ENCODE data around the gene CAPN6.

DNA sequence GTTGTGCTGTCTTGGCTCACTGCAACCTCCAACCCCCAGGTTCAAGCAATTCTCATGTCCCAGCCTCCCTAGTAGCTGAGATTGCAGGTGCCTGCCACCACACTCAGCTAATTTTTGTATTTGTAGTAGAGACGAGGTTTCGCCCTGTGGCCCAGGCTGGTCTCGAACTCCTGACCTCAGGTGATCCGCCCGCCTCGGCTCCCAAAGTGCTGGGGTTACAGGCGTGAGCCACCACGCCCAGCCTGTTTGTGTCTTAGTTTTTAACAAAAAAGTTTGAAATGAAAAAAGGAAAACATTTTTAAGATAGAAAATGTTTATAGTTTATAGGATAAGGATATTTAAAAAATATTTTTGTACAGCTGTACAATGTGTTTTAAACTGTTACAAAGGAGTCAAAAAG lies 62.4 kb downstream of the CAPN6 start:
- TF ChIP-seq TCF7L2 (IDR thresholded peaks at IDR 0.05; ENCODE audit: borderline replicate concordance, extremely low read depth, insufficient read depth, insufficient read length) (no peak), POLR2A (IDR thresholded peaks at IDR 0.05; ENCODE audit: borderline replicate concordance, extremely low read depth, insufficient read depth, insufficient read length) (no peak), ELF1 (IDR thresholded peaks at IDR 0.05; ENCODE audit: borderline replicate concordance, low read depth) (no peak)
